ENCODE measurements around the gene PRKG1.

DNA sequence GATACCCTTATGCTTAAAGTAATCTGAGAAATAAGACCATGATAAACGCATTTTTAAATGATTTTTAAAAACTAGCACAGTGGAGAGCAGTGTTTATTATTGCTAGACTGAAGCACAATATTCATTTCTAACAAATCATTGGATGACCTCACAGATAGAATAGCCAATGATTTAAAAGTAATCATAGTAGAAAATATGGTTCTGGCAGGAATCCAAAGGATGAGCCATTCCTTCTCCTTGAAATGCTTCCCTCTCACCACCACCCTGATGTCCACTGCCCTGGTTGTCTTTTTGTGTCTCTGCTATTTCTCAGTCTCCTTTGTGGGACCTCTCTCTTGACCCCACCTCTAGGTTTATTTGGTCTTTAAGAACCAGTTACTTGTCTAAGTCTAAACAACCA lies 64.9 kb downstream of the PRKG1 start:
- TF ChIP-seq, protein P1, sequence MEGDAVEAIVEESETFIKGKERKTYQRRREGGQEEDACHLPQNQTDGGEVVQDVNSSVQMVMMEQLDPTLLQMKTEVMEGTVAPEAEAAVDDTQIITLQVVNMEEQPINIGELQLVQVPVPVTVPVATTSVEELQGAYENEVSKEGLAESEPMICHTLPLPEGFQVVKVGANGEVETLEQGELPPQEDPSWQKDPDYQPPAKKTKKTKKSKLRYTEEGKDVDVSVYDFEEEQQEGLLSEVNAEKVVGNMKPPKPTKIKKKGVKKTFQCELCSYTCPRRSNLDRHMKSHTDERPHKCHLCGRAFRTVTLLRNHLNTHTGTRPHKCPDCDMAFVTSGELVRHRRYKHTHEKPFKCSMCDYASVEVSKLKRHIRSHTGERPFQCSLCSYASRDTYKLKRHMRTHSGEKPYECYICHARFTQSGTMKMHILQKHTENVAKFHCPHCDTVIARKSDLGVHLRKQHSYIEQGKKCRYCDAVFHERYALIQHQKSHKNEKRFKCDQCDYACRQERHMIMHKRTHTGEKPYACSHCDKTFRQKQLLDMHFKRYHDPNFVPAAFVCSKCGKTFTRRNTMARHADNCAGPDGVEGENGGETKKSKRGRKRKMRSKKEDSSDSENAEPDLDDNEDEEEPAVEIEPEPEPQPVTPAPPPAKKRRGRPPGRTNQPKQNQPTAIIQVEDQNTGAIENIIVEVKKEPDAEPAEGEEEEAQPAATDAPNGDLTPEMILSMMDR (IDR thresholded peaks at IDR 0.05), result no peak
- TF ChIP-seq EP300 (IDR thresholded peaks at IDR 0.05), result no peak

Measured in esophagus muscularis mucosa (tissue), 3 donors.